RWPE2 (cell line): ENCODE results near the gene HYCC1.
"Not testable (repeated sequence)": the region's sequence is repeated elsewhere in the genome, so short reads cannot be mapped to it uniquely, and the experiment has no call there.

Experiments
- ATAC-seq: fragments of 200-7000 bp; cut with Tn5 transposase; 3 replicates; pipeline ENCODE4 v1.9.1; 2021; ENCODE audit warnings: low read depth
- DNase-seq: peaks from one replicate; pipeline ENCODE4 v3.0.0-alpha.2; 2020; ENCODE audit warnings: low spot score
- H3K27ac ChIP-seq: fragments of 450-650 bp; 2 replicates; pipeline ENCODE4 v1.5.1; 2017; ENCODE audit warnings: mild to moderate bottlenecking; ENCODE audit not compliant: poor library complexity, severe bottlenecking
- H3K27me3 ChIP-seq: fragments of 250-450 bp; sonication (Bioruptor Pico); 2 replicates; pipeline ENCODE4 v1.5.1; 2021; ENCODE audit warnings: mild to moderate bottlenecking, moderate library complexity; ENCODE audit not compliant: insufficient read depth, poor library complexity, severe bottlenecking
- H3K36me3 ChIP-seq: fragments of 250-450 bp; sonication (Bioruptor Pico); 2 replicates; pipeline ENCODE4 v1.5.1; 2020; ENCODE audit warnings: low read depth, mild to moderate bottlenecking, moderate library complexity
- H3K4me1 ChIP-seq: fragments of 250-450 bp; sonication (Bioruptor Pico); 2 replicates; pipeline ENCODE4 v1.5.1; 2021; ENCODE audit warnings: mild to moderate bottlenecking, moderate library complexity; ENCODE audit not compliant: insufficient read depth, poor library complexity, severe bottlenecking
- H3K4me3 ChIP-seq: fragments of 250-450 bp; sonication (Bioruptor Pico); 2 replicates; pipeline ENCODE4 v1.5.1; 2021; ENCODE audit warnings: mild to moderate bottlenecking, moderate library complexity; ENCODE audit not compliant: severe bottlenecking
- H3K9me3 ChIP-seq: fragments of 250-450 bp; sonication (Bioruptor Pico); 2 replicates; pipeline ENCODE4 v1.5.1; 2021; ENCODE audit warnings: mild to moderate bottlenecking, moderate library complexity; ENCODE audit not compliant: severe bottlenecking
- CTCF ChIP-seq: fragments of 450-650 bp; IDR thresholded peaks from one replicate; pipeline ENCODE4 v1.5.1; 2017; ENCODE audit warnings: mild to moderate bottlenecking, moderate library complexity; ENCODE audit not compliant: poor library complexity, severe bottlenecking

The HYCC1 gene

DNA sequence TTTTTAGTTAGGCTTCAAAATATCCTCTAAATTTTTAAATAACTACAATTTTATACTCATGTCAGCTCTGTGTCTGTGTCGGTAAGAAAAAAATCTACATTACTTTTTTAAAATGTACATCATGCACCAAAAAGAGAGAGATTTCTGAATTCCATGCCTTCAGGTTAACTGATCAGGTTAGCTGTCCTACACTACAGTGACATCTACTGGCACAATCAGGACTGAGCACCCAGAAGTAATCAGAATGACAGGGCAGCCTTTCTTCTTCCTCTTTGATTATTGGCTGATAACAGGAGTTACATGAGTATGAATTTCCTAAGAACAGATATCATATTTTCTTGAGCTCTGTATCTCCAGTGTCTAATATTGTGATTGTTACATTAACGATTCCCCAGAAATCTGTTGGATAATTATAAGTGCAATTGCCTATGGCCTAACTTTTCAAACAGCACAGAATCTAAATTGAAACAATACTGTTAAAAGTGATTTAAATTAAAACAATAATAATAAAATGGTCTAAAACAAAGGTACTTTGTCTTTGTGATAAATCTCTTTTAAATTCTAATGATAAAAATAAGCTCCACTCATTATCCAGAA lies 41.8 kb upstream of the HYCC1 start:
- DNase-seq (no peak), ATAC-seq (peak; percentile 86)
- Histone ChIP-seq H3K9me3 (no peaks in the 10 kb centered on the region), H3K36me3 (no peaks in the 10 kb centered on the region), H3K27ac (no peak overlapping the region), H3K27me3 (no peaks in the 10 kb centered on the region), H3K4me3 (no peak overlapping the region), H3K4me1 (no peaks in the 10 kb centered on the region)
- TF ChIP-seq CTCF, result peak; percentile 96

DNA sequence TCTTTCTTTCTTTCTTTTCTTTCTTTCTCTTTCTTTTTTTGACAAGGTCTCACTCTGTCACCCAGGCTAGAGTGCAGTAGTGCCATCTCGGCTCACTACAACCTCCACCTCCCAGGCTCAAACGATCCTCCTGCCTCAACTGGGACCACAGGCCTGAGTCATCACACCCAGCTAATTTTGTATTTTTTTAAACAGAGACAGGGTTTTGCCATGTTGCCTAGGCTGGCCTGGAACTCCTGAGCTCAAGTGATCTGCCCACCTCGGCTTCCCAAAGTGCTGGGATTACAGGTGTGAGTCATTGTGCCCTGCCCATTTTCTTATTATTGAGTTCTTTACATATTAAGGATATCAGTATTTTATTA lies 37.2 kb upstream of the HYCC1 start:
- H3K4me1 ChIP-seq, H3K9me3 ChIP-seq, DNase-seq, H3K36me3 ChIP-seq, H3K27ac ChIP-seq, H3K27me3 ChIP-seq, H3K4me3 ChIP-seq, ATAC-seq: not testable (repeated sequence)

GRCh38 chr7:23046336-23046735 lies 32.4 kb upstream of the HYCC1 start:
- not testable (repeated sequence) for ATAC-seq, H3K36me3 ChIP-seq, H3K27ac ChIP-seq, H3K4me3 ChIP-seq, DNase-seq, H3K4me1 ChIP-seq, H3K9me3 ChIP-seq, H3K27me3 ChIP-seq

DNA sequence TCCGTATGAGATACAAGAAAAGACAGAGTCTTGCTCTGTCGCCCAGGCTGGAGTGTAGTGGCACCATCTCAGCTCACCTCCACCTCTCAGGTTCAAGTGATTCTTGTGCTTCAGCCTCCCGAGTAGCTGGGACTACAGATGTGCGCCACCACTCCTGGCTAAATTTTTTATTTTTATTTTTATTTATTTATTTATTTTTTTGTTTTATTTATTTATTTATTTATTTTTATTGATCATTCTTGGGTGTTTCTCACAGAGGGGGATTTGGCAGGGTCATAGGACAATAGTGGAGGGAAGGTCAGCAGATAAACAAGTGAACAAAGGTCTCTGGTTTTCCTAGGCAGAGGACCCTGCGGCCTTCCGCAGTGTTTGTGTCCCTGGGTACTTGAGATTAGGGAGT lies 31.2 kb upstream of the HYCC1 start:
- H3K4me1 ChIP-seq, H3K9me3 ChIP-seq, H3K27me3 ChIP-seq, ATAC-seq, H3K36me3 ChIP-seq, DNase-seq, H3K4me3 ChIP-seq, H3K27ac ChIP-seq: not testable (repeated sequence)

- Histone ChIP-seq H3K9me3 (no peaks in the 10 kb centered on the region), H3K36me3 (no peaks in the 10 kb centered on the region), H3K4me3 (no peak overlapping the region), H3K4me1 (no peaks in the 10 kb centered on the region), H3K27me3 (no peaks in the 10 kb centered on the region), H3K27ac (no peak overlapping the region)
- DNase-seq (no peak), ATAC-seq (no peak)
- TF ChIP-seq CTCF, result no peak
Observed at GRCh38 chr7:23044581-23044980, 30.7 kb upstream of the HYCC1 start.

DNA sequence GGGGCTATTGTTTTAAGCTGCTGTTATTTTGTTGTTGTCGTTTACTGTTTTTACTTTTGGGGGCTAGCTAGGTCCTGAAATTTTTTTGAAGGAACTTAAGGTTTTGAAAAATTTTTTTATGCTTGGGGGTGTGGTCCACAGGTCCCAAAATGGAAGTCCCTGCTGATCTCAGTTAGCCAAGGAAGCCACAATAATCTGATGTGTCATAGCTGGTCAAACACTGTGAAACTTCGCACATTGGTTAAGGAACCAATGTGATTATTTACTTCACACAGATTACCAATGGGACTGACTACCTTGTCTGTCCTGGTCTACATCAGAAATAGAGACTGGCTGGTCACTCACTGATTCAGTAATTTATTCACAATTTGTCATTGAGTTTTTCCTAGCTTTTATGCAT lies 29.5 kb upstream of the HYCC1 start:
- no peak overlapping the region for H3K27ac ChIP-seq
- no peaks in the 10 kb centered on the region for H3K36me3 ChIP-seq
- H3K9me3 ChIP-seq, result no peaks in the 10 kb centered on the region
- no peaks in the 10 kb centered on the region for H3K27me3 ChIP-seq
- H3K4me3 ChIP-seq, result no peak overlapping the region
- no peak for ATAC-seq
- no peaks in the 10 kb centered on the region for H3K4me1 ChIP-seq
- no peak for DNase-seq
- no peak for TF ChIP-seq CTCF

DNA sequence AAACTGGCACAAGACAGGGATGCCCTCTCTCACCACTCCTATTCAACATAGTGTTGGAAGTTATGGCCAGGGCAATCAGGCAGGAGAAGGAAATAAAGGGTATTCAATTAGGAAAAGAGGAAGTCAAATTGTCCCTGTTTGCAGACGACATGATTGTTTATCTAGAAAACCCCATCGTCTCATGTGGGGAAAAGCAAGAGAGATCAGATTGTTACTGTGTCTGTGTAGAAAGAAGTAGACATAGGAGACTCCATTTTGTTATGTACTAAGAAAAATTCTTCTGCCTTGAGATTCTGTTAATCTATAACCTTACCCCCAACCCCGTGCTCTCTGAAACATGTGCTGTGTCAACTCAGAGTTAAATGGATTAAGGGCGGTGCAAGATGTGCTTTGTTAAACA lies 25.7 kb upstream of the HYCC1 start:
- H3K36me3 ChIP-seq, DNase-seq, H3K4me3 ChIP-seq, H3K9me3 ChIP-seq, H3K27me3 ChIP-seq, ATAC-seq, H3K4me1 ChIP-seq, H3K27ac ChIP-seq: not testable (repeated sequence)

DNA sequence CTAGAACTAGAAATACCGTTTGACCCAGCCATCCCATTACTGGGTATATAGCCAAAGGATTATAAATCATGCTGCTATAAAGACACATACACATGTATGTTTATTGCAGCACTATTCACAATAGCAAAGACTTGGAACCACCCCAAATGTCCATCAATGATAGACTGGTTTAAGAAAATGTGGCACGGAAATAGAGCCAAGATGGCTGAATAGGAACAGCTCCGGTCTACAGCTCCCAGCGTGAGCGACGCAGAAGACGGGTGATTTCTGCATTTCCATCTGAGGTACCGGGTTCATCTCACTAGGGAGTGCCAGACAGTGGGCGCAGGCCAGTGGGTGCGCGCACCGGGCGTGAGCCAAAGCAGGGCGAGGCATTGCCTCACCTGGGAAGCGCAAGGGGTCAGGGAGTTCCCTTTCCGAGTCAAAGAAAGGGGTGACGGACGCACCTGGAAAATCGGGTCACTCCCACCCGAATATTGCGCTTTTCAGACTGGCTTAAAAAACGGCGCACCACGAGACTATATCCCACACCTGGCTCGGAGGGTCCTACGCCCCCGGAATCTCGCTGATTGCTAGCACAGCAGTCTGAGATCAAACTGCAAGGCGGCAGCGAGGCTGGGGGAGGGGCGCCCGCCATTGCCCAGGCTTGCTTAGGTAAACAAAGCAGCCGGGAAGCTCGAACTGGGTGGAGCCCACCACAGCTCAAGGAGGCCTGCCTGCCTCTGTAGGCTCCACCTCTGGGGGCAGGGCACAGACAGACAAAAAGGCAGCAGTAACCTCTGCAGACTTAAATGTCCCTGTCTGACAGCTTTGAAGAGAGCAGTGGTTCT lies 21.8 kb upstream of the HYCC1 start:
- Histone ChIP-seq H3K4me3 (peak overlapping the region; percentile 24), H3K27ac (peak overlapping the region; percentile 42)
- H3K4me1 ChIP-seq, H3K27me3 ChIP-seq, ATAC-seq, H3K36me3 ChIP-seq, DNase-seq, H3K9me3 ChIP-seq: not testable (repeated sequence)
